Measurements from ENCODE around the gene B4GALNT3.
A peak's percentile ranks its signal among the peaks of the same experiment; 100 is the strongest.

DNA sequence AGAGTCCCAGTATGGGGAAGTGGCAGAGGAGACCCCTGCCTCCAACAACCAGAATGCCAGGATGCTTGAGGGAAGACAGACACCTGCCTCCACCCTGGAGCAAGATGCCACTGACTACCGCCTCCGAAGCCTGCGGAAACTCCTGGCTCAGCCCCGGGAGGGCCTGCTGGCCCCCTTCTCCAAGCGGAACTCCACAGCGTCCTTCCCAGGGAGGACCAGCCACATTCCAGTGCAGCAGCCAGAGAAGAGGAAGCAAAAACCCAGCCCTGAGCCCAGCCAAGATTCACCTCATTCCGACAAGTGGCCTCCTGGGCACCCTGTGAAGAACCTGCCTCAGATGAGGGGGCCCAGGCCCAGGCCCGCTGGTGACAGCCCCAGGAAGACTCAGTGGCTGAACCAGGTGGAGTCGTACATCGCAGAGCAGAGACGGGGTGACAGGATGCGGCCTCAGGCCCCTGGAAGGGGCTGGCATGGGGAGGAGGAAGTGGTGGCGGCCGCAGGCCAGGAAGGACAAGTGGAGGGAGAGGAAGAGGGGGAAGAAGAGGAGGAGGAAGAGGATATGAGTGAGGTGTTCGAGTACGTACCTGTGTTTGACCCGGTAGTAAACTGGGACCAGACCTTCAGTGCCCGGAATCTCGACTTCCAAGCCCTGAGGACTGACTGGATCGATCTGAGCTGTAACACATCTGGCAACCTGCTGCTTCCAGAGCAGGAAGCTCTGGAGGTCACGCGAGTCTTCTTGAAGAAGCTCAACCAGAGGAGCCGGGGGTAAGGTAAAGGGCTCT, 93.7 kb downstream of the B4GALNT3 start:
- TF ChIP-seq POLR2AphosphoS5 (IDR thresholded peaks at IDR 0.05; ENCODE audit: low read length), result no peak
- TF ChIP-seq GABPA (IDR thresholded peaks at IDR 0.05; ENCODE audit: low read depth), result peak; percentile 77
- TF ChIP-seq PAX5 (IDR thresholded peaks at IDR 0.05; ENCODE audit: borderline replicate concordance, low read depth, low read length), result no peak
- TF ChIP-seq, protein P1, sequence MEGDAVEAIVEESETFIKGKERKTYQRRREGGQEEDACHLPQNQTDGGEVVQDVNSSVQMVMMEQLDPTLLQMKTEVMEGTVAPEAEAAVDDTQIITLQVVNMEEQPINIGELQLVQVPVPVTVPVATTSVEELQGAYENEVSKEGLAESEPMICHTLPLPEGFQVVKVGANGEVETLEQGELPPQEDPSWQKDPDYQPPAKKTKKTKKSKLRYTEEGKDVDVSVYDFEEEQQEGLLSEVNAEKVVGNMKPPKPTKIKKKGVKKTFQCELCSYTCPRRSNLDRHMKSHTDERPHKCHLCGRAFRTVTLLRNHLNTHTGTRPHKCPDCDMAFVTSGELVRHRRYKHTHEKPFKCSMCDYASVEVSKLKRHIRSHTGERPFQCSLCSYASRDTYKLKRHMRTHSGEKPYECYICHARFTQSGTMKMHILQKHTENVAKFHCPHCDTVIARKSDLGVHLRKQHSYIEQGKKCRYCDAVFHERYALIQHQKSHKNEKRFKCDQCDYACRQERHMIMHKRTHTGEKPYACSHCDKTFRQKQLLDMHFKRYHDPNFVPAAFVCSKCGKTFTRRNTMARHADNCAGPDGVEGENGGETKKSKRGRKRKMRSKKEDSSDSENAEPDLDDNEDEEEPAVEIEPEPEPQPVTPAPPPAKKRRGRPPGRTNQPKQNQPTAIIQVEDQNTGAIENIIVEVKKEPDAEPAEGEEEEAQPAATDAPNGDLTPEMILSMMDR (IDR thresholded peaks at IDR 0.05 in 2 of 3, conservative IDR thresholded peaks at IDR 0.05 in 1 of 3; ENCODE audit: control insufficient read depth in 2 of 3, extremely low read depth in 1 of 3, insufficient read depth in 1 of 3, low read depth in 3 of 3, low read length in 3 of 3), result no peak
- no peak; the same call in 1 of the 2 replicates for TF ChIP-seq EED (IDR thresholded peaks at IDR 0.05; ENCODE audit: low read depth)
- no peak for TF ChIP-seq CHD2 (IDR thresholded peaks at IDR 0.05; ENCODE audit: borderline replicate concordance, low read depth, low read length)
- TF ChIP-seq, protein P2, sequence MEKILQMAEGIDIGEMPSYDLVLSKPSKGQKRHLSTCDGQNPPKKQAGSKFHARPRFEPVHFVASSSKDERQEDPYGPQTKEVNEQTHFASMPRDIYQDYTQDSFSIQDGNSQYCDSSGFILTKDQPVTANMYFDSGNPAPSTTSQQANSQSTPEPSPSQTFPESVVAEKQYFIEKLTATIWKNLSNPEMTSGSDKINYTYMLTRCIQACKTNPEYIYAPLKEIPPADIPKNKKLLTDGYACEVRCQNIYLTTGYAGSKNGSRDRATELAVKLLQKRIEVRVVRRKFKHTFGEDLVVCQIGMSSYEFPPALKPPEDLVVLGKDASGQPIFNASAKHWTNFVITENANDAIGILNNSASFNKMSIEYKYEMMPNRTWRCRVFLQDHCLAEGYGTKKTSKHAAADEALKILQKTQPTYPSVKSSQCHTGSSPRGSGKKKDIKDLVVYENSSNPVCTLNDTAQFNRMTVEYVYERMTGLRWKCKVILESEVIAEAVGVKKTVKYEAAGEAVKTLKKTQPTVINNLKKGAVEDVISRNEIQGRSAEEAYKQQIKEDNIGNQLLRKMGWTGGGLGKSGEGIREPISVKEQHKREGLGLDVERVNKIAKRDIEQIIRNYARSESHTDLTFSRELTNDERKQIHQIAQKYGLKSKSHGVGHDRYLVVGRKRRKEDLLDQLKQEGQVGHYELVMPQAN (conservative IDR thresholded peaks at IDR 0.05), result no peak
- no peak for TF ChIP-seq EZH2 (IDR thresholded peaks at IDR 0.05; ENCODE audit: borderline replicate concordance, control insufficient read depth, low read depth, low read length)
- TF ChIP-seq JUND (IDR thresholded peaks at IDR 0.05; ENCODE audit: low read depth, low read length), result no peak
- TF ChIP-seq RCOR1 (conservative IDR thresholded peaks at IDR 0.05; ENCODE audit: low read depth, low read length), result no peak
- TF ChIP-seq, protein P3, sequence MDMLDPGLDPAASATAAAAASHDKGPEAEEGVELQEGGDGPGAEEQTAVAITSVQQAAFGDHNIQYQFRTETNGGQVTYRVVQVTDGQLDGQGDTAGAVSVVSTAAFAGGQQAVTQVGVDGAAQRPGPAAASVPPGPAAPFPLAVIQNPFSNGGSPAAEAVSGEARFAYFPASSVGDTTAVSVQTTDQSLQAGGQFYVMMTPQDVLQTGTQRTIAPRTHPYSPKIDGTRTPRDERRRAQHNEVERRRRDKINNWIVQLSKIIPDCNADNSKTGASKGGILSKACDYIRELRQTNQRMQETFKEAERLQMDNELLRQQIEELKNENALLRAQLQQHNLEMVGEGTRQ (IDR thresholded peaks at IDR 0.05; ENCODE audit: borderline replicate concordance, low read depth, low read length), result no peak
- TF ChIP-seq ZNF274 (IDR thresholded peaks at IDR 0.05; ENCODE audit: insufficient read depth, insufficient read length), result no peak
- TF ChIP-seq CHD1 (IDR thresholded peaks at IDR 0.05; ENCODE audit: low read depth, low read length), result no peak
- TF ChIP-seq NFYA (IDR thresholded peaks at IDR 0.05; ENCODE audit: borderline replicate concordance, low read depth, low read length), result no peak

All from GM12878 (cell line).